Naive B cell (primary cell): ENCODE data around the gene CFAP210. TPM values are rescaled to one million over a fixed set of nuclear protein-coding genes. Genes with fewer than 3 reads are reported as not detected.

Experiments used
- ATAC-seq, 2 donors: fragments of 150-1000 bp; cut with Tn5 transposase; 2 replicates each; pipeline ENCODE4 v1.10.0; 2021; ENCODE audit warnings: low read depth in 2 of 2, mild to moderate bottlenecking in 2 of 2, moderate library complexity in 2 of 2
- DNase-seq: peaks from one replicate; pipeline ENCODE4 v3.0.0; 2022
- H3K27ac Mint-ChIP-seq, 6 donors: one replicate each; pipeline ENCODE4 v1.8.0; 2020 to 2022; ENCODE audit warnings: mild to moderate bottlenecking in 6 of 6, mixed read lengths in 6 of 6, moderate library complexity in 5 of 6, inconsistent platforms in 2 of 6
- H3K27me3 Mint-ChIP-seq, 3 donors: one replicate each; pipeline ENCODE4 v1.8.0; 2021 to 2022; ENCODE audit warnings: mixed read lengths in 3 of 3, mild to moderate bottlenecking in 1 of 3
- H3K36me3 Mint-ChIP-seq, 2 donors: one replicate each; pipeline ENCODE4 v1.8.0; 2020 to 2022; ENCODE audit warnings: mixed read lengths in 2 of 2, inconsistent platforms in 1 of 2, mild to moderate bottlenecking in 1 of 2
- H3K4me1 Mint-ChIP-seq, 3 donors: one replicate each; pipeline ENCODE4 v1.8.0; 2020 to 2022; ENCODE audit warnings: mixed read lengths in 3 of 3, inconsistent platforms in 1 of 3, mild to moderate bottlenecking in 1 of 3, moderate library complexity in 1 of 3
- H3K4me3 Mint-ChIP-seq, 8 donors: one replicate each; pipeline ENCODE4 v1.8.0; 2020 to 2022; ENCODE audit warnings: mild to moderate bottlenecking in 8 of 8, mixed read lengths in 8 of 8, moderate library complexity in 8 of 8, inconsistent platforms in 2 of 8
- H3K9me3 Mint-ChIP-seq, 7 donors: one replicate each; pipeline ENCODE4 v1.8.0; 2020 to 2022; ENCODE audit warnings: mixed read lengths in 7 of 7, mild to moderate bottlenecking in 5 of 7, inconsistent platforms in 2 of 7, moderate library complexity in 1 of 7
- polyA plus RNA-seq, 6 donors: library from polyadenylated mRNA; unstranded; fragments of 300-500 nt; fragmentation: Illumina TruSeq; gene quantifications; one replicate each; pipeline ENCODE4 v1.2.3, GENCODE V29; 2021; ENCODE audit warnings: low read depth in 6 of 6

CFAP210 gene
- polyA plus RNA-seq, 6 donors from 2014 or later, result not detected

GRCh38 chr2:169683425-169684134, 10.6 kb downstream of the CFAP210 start:
- no peak overlapping the region for H3K4me3 Mint-ChIP-seq
- ATAC-seq (no peak), DNase-seq (no peak)
- H3K9me3 Mint-ChIP-seq, result peaks cover 3 to 16% (median 9%) of the 10 kb centered on the region in 7 donors
- H3K27me3 Mint-ChIP-seq, result peaks cover 4 to 15% (median 6%) of the 10 kb centered on the region in 3 donors
- H3K27ac Mint-ChIP-seq, result peak overlapping the region in 1 of 6 donors; percentile 5
- peaks cover 4 to 5% of the 10 kb centered on the region in 2 donors for H3K36me3 Mint-ChIP-seq
- H3K4me1 Mint-ChIP-seq, result no peaks in the 10 kb centered on the region

- Mint-ChIP-seq H3K27me3 (peaks cover 0 to 11% (median under 1%) of the 10 kb centered on the region in 3 donors), H3K4me3 (no peak overlapping the region), H3K4me1 (no peaks in the 10 kb centered on the region), H3K27ac (no peak overlapping the region), H3K36me3 (no peaks in the 10 kb centered on the region), H3K9me3 (peaks cover 0 to 10% (median 4%) of the 10 kb centered on the region in 7 donors)
- DNase-seq (no peak), ATAC-seq (no peak)
Measured at GRCh38 chr2:169683054-169683424, 11.2 kb downstream of the CFAP210 start.

- H3K36me3 Mint-ChIP-seq, result no peaks in the 10 kb centered on the region
- no peak overlapping the region for H3K4me3 Mint-ChIP-seq
- peaks cover 5 to 20% (median 9%) of the 10 kb centered on the region in 3 donors for H3K27me3 Mint-ChIP-seq
- peaks cover 0 to 10% (median 3%) of the 10 kb centered on the region in 7 donors for H3K9me3 Mint-ChIP-seq
- ATAC-seq, result no peak
- DNase-seq, result no peak
- no peaks in the 10 kb centered on the region for H3K4me1 Mint-ChIP-seq
- H3K27ac Mint-ChIP-seq, result peak overlapping the region in 1 of 6 donors; percentile 65
Measured at GRCh38 chr2:169676850-169677249, 17.4 kb downstream of the CFAP210 start.

GRCh38 chr2:169676357-169676756, 17.8 kb downstream of the CFAP210 start:
- ATAC-seq (no peak), DNase-seq (no peak)
- Mint-ChIP-seq H3K27me3 (peaks cover 5 to 20% (median 9%) of the 10 kb centered on the region in 3 donors), H3K9me3 (peaks cover 0 to 10% (median 3%) of the 10 kb centered on the region in 7 donors), H3K36me3 (no peaks in the 10 kb centered on the region), H3K27ac (peak overlapping the region in 1 of 6 donors; percentile 1), H3K4me1 (no peaks in the 10 kb centered on the region), H3K4me3 (no peak overlapping the region)

GRCh38 chr2:169673921-169674320, 20.3 kb downstream of the CFAP210 start:
- H3K4me3 Mint-ChIP-seq, result no peak overlapping the region
- ATAC-seq (no peak), DNase-seq (no peak)
- peaks cover 0 to 1% (median 0%) of the 10 kb centered on the region in 7 donors for H3K9me3 Mint-ChIP-seq
- H3K4me1 Mint-ChIP-seq, result no peaks in the 10 kb centered on the region
- peaks cover 5 to 28% (median 14%) of the 10 kb centered on the region in 3 donors for H3K27me3 Mint-ChIP-seq
- H3K36me3 Mint-ChIP-seq, result no peaks in the 10 kb centered on the region
- H3K27ac Mint-ChIP-seq, result no peak overlapping the region

- DNase-seq, result no peak
- H3K4me3 Mint-ChIP-seq, result no peak overlapping the region
- H3K27ac Mint-ChIP-seq, result no peak overlapping the region
- peaks cover 0 to 1% (median 0%) of the 10 kb centered on the region in 7 donors for H3K9me3 Mint-ChIP-seq
- no peaks in the 10 kb centered on the region for H3K36me3 Mint-ChIP-seq
- peaks cover 5 to 28% (median 14%) of the 10 kb centered on the region in 3 donors for H3K27me3 Mint-ChIP-seq
- no peaks in the 10 kb centered on the region for H3K4me1 Mint-ChIP-seq
- ATAC-seq, result no peak
Measured at GRCh38 chr2:169673106-169673505, 21.1 kb downstream of the CFAP210 start.

GRCh38 chr2:169672406-169672805, 21.8 kb downstream of the CFAP210 start:
- ATAC-seq (no peak), DNase-seq (no peak)
- H3K27ac Mint-ChIP-seq, result peak overlapping the region in 1 of 6 donors; percentile 83
- H3K9me3 Mint-ChIP-seq, result peaks cover 0 to 1% (median 0%) of the 10 kb centered on the region in 7 donors
- H3K4me3 Mint-ChIP-seq, result no peak overlapping the region
- H3K36me3 Mint-ChIP-seq, result no peaks in the 10 kb centered on the region
- no peaks in the 10 kb centered on the region for H3K4me1 Mint-ChIP-seq
- H3K27me3 Mint-ChIP-seq, result peaks cover 5 to 28% (median 14%) of the 10 kb centered on the region in 3 donors

GRCh38 chr2:169670937-169671336, 23.3 kb downstream of the CFAP210 start:
- H3K4me1 Mint-ChIP-seq, result no peaks in the 10 kb centered on the region
- peaks cover 5 to 28% (median 14%) of the 10 kb centered on the region in 3 donors for H3K27me3 Mint-ChIP-seq
- no peak overlapping the region for H3K27ac Mint-ChIP-seq
- H3K36me3 Mint-ChIP-seq, result no peaks in the 10 kb centered on the region
- no peak for DNase-seq
- no peak overlapping the region for H3K4me3 Mint-ChIP-seq
- H3K9me3 Mint-ChIP-seq, result peaks cover 0 to 1% (median 0%) of the 10 kb centered on the region in 7 donors
- ATAC-seq, result no peak

GRCh38 chr2:169670215-169670651, 24.0 kb downstream of the CFAP210 start:
- H3K27me3 Mint-ChIP-seq, result peaks cover 5 to 28% (median 14%) of the 10 kb centered on the region in 3 donors
- DNase-seq (no peak), ATAC-seq (no peak)
- no peak overlapping the region for H3K4me3 Mint-ChIP-seq
- H3K36me3 Mint-ChIP-seq, result no peaks in the 10 kb centered on the region
- peaks cover 0 to 1% (median 0%) of the 10 kb centered on the region in 7 donors for H3K9me3 Mint-ChIP-seq
- no peak overlapping the region for H3K27ac Mint-ChIP-seq
- H3K4me1 Mint-ChIP-seq, result no peaks in the 10 kb centered on the region

- DNase-seq, result no peak
- H3K27ac Mint-ChIP-seq, result no peak overlapping the region
Measured at GRCh38 chr2:169667583-169667982, 26.6 kb downstream of the CFAP210 start.

GRCh38 chr2:169664978-169665930, 29.0 kb downstream of the CFAP210 start:
- Mint-ChIP-seq H3K27ac (peak overlapping the region in 3 of 6 donors; percentile 10 to 74 (median 39)), H3K4me1 (peaks cover 10 to 17% (median 12%) of the 10 kb centered on the region in 3 donors)

More at GRCh38 chr2:169667583-169667982, 26.6 kb downstream of the CFAP210 start:
- H3K4me3 Mint-ChIP-seq, result no peak overlapping the region
- H3K9me3 Mint-ChIP-seq, result peaks cover 0 to 1% (median 0%) of the 10 kb centered on the region in 7 donors
- H3K4me1 Mint-ChIP-seq, result peaks cover 0 to 7% (median 5%) of the 10 kb centered on the region in 3 donors
- ATAC-seq, result no peak
- no peaks in the 10 kb centered on the region for H3K36me3 Mint-ChIP-seq
- peaks cover 0 to 14% (median 6%) of the 10 kb centered on the region in 3 donors for H3K27me3 Mint-ChIP-seq

GRCh38 chr2:169664600-169664977, 29.6 kb downstream of the CFAP210 start:
- Mint-ChIP-seq H3K27me3 (peaks cover 0 to 7% (median 5%) of the 10 kb centered on the region in 3 donors), H3K27ac (peak overlapping the region in 2 of 6 donors; percentile 39 to 74), H3K36me3 (no peaks in the 10 kb centered on the region), H3K4me3 (no peak overlapping the region), H3K4me1 (peaks cover 14 to 22% (median 17%) of the 10 kb centered on the region in 3 donors), H3K9me3 (peaks cover 0 to 3% (median 0%) of the 10 kb centered on the region in 7 donors)
- no peak for DNase-seq
- no peak for ATAC-seq

More at GRCh38 chr2:169664978-169665930, 29.0 kb downstream of the CFAP210 start:
- H3K27me3 Mint-ChIP-seq, result peaks cover 0 to 9% (median 5%) of the 10 kb centered on the region in 3 donors
- ATAC-seq (no peak), DNase-seq (no peak)
- H3K9me3 Mint-ChIP-seq, result peaks cover 0 to 3% (median 0%) of the 10 kb centered on the region in 7 donors
- H3K36me3 Mint-ChIP-seq, result no peaks in the 10 kb centered on the region
- H3K4me3 Mint-ChIP-seq, result no peak overlapping the region

GRCh38 chr2:169663247-169663646, 31.0 kb downstream of the CFAP210 start:
- peaks cover 24 to 28% (median 28%) of the 10 kb centered on the region in 3 donors for H3K4me1 Mint-ChIP-seq
- ATAC-seq, result no peak
- H3K27me3 Mint-ChIP-seq, result no peaks in the 10 kb centered on the region
- H3K36me3 Mint-ChIP-seq, result no peaks in the 10 kb centered on the region
- H3K27ac Mint-ChIP-seq, result no peak overlapping the region
- DNase-seq, result no peak
- H3K9me3 Mint-ChIP-seq, result peaks cover 0 to 4% (median 0%) of the 10 kb centered on the region in 7 donors
- no peak overlapping the region for H3K4me3 Mint-ChIP-seq
